Fibroblast of skin of scalp (primary cell): Measurements from ENCODE around the gene C5orf46.
"Not testable (repeated sequence)": the region's sequence is repeated elsewhere in the genome, so short reads cannot be mapped to it uniquely, and the experiment has no call there.

ENCODE experiments used
- DNase-seq: peaks from one replicate; pipeline ENCODE4 v3.0.0-alpha.2; 2013

The C5orf46 gene

GRCh38 chr5:147893820-147894219 lies 12.5 kb downstream of the C5orf46 start:
- no peak for DNase-seq

DNA sequence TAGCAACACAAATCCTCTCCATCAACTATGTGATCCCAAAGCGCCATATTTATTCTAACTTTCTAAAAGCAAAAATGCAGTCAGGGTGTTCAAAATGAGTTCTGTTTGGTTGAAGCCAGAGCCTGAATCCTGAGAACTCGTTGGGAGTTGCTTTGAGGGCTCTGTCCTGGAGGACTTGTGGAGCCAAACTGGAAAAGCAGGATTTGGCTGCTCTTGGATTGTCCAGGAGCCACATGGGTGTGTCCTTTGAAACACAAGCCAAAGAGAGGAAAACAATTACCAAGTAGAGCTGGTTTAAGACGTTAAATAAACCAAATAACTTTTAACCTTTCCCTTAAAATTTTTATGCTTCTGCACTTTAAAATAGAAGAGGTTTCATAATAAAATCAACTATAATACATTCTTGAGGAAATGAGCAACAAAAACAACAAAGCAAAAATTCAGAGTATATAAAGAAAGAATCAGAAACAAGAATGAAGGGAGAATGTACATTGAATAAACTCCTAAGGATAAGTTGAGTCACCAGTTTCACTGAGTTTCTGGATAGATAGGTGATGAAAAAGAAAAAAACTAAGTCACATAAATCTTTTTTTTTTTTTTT lies 13.5 kb downstream of the C5orf46 start:
- DNase-seq: peak; percentile 11

DNA sequence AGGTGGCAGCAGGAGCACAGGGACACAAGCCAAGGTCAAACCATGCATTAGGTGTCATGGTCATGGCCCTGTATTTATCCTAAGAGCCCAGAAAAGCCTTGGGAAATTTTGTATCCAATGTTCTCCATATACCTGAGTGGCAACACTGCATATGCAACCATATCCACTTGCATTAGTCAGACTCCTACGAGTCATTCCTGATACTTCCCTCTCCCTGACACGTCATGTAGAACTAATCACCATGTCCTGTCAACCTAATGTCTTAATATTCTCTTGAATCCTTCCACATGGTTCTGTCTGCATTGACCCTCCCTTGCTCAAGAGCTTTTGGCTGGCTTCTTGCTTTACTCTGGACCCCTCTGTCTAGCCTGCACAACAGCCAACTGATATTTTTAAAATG lies 18.4 kb downstream of the C5orf46 start:
- DNase-seq: peak; percentile 11

DNA sequence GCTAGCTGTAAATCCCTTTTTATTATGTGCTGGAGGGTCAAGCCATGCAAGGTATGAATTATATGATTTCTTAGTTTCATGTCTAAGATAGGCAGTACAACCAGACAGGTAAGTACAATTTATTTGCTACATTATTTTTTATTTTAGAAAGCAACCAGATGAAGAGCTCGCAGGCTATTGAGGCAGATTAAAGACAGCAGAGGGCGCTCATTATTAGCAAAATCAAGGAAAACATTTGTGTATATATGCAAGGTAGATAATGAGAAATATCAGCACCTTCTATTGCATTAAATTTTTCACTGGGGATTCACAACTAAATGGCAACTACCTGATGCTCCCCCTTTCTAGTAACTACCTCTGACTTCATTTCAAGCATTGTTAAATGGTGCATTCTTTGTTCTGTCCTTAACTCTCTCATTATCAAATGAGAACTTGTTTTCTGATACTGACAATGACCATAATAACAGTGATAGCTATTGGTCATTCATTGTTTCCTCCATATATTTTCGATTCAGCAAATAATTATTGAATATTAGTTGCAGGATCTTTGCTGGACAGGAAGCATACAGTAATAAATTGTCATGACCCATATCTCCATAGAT lies 19.2 kb downstream of the C5orf46 start:
- no peak for DNase-seq

DNA sequence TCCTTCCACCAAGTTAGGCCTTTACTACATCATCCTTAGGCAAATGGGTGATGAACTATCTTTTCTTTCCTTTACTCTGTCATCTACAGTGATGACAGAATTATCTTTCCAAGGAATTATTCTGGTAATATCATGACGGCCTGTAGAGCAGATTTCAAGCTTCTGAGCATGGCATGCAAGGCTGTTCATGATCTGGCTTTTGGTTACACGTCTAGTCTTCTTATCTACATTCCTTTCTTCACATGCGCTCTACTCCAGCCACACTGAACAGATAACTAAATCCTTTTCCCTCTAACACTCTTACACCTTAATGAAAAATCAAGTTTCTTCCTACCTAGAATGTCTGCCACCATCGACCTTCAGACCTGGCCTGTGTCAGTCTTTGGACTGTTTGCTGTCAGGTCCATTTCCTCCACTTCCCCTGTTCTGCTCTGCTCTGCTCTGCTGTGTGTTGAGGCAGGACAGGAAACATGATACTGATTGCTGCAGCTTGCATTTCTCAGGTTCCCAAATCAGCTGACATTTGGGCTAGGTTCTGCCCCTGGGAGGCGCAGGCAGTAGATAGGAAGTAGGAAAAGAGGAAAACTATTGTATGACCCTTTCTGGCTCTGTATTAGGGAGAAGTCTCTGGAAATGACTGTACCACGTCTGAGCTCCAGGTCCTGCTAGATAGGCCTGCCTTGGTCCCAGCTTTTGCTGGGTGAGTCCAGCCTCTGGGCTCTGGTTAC lies 23.6 kb downstream of the C5orf46 start:
- no peak for DNase-seq

DNA sequence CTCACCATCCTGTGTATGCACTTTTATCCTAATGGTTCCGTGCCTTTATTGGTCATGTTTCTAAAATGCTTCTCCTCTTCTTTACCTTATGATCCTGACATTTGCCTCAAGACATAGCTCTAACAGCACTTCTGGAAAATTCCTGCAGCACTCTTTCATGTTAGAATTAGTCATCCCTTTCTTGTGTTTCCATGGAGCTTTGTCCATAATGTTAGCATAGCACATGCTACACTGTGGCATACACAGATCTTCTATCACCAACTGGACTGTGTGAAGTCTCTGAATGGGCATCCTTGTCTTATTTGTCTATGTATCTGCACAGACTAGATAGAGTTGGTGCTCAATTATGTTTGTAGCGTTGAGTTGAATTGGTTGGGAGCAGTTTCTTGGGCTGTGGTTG lies 25.9 kb downstream of the C5orf46 start:
- DNase-seq: no peak

DNA sequence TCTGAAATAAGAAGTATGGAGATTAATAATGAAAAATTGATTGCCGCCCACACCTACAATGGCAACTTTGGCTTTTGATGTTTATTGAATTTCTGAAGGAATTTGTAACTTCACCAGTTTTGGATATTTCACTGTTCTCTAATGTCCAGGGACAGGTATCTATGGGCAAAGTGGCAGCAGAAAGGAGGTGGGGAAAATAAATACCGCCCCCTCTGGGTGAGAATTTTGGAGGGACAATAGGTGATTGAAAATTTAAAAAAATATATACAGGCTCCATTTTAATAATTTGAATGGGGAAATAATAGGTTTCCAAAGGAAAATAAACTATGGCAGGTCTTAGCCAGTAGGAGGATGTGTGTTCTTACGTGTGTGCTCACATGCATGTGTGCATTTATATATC lies 26.6 kb downstream of the C5orf46 start:
- no peak for DNase-seq

GRCh38 chr5:147878066-147878759 lies 28.1 kb downstream of the C5orf46 start, which contains the start of gene SCGB3A2:
Gene SCGB3A2, plus strand, starts transcription at chr5:147878711. Its CDS starts 93 bp downstream, at chr5:147878804.
- DNase-seq: no peak

GRCh38 chr5:147876626-147877025 lies 29.7 kb downstream of the C5orf46 start:
- no peak for DNase-seq

DNA sequence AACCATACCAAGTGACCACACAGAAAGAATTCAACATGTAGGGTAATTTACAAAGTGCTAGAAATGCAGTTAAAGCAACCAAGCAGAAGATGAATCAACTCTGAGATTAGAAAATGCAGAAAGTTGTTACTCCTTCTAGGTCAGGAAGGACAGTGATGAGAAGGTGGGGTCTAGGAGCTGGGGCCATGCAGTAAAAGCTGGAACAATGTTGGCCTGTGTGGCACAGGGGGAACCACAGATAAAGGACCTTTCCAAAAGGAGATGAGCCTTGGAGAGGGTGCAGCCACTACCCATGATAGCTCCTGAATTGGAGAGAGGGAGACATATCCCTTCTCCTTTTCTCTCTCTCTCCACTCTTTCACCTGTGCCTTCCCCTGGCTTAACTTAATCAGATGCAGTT lies 30.2 kb downstream of the C5orf46 start:
- no peak for DNase-seq

DNA sequence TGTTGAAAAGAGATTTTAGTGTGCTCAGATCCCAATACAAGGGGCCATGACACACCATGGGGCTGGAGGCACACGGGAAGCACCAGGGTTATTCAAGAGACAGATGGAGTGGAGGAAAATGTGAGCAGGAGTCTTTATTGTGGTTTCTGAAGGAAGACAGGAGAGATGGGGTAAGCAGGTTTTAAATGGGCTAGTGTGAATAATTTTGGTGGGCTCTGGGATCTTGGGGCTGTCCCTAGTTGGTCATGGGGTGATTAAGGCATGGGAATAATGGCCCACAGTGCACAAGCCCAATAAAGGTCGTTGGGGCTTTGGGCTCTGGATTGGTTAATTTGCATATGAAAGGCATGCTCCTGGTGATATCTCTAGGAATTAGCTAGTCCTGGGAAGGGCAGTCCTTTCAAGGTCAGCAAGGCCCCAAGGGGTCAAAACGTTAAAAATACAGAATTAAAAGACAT lies 31.4 kb downstream of the C5orf46 start:
- DNase-seq: no peak

GRCh38 chr5:147874118-147874875 lies 32.0 kb downstream of the C5orf46 start:
- DNase-seq: not testable (repeated sequence)

- not testable (repeated sequence) for DNase-seq
Observed at GRCh38 chr5:147872744-147873435, 33.4 kb downstream of the C5orf46 start.

DNA sequence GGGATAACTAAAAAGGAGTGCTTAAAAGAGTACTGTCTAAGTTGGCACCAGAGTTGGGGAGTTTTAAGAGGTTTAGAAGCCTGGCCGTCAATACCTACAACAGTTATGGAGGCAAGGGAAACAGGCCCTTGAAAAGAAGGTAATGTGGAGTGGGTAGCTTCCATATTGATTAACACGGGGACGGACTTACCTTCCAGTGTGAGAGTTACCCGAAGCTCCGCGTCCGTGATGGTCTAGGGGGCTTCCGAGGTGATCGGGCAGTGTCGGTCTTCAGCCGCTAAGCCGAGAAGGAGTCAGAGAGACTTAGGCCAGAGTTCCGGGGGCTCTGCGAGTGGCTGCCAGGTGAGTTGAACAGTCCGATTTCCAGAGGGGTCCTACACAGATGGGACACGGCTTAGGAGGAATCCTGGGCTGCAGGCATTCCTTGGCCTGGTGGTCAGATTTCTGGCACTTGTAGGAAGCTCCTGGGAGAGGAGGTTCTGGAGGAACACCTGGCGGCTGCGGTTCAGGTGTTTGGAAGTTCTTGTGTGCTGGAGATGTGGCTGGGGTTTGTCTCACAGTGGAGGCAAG lies 34.3 kb downstream of the C5orf46 start:
- not testable (repeated sequence) for DNase-seq

GRCh38 chr5:147869892-147870291 lies 36.4 kb downstream of the C5orf46 start:
- DNase-seq: not testable (repeated sequence)

DNA sequence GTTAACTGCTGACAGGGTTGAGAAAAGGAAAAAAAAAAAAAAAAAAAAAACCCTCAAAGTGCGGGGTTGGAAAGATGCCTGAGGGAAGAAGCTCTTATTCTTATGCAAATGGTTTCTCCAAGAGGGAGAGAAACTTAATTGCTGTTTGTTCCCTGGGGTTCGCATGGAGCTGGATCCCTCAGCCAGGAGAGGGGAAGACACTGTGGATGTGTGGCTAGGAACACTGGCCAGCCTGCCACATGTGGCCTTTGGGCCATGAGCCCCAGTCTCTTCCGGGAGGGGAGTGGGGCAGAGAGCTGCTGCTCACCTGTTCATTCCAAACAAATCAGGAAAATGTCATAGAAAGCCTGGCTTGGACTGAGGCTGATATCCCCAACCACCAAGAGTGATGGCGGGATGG lies 37.2 kb downstream of the C5orf46 start:
- DNase-seq: no peak

- no peak for DNase-seq
Observed at GRCh38 chr5:147863454-147864158, 42.7 kb downstream of the C5orf46 start.

DNA sequence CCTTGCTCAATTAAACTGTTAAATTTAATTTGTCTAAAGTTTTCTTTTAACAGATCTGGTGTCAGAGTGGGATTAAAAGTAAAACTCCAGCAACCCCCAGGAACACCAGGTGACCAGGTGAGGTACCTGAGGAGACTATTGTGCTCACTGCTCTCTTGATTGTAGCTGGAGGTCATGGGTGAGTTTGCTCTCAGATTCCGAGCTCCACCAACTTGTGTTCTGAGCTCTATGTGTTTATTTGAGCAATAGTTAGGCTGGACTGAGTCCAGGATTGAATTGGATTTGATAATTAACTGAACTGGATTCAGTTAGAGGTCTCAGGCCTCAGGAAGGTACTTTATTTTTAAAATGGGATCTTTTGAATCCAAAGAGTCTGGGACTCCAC lies 45.7 kb downstream of the C5orf46 start:
- no peak for DNase-seq

- DNase-seq: no peak
Observed at GRCh38 chr5:147859962-147860640, 46.2 kb downstream of the C5orf46 start.

- DNase-seq: no peak
Observed at GRCh38 chr5:147858565-147858964, 47.8 kb downstream of the C5orf46 start.
